DOHH2 (cell line): ENCODE measurements around the gene IQSEC1.

Experiments used
- H3F3A ChIP-seq: fragments of 200-600 bp; sonication (generic), shearing (Covaris generic); 2 replicates; pipeline ENCODE4 v1.6.0; 2016; ENCODE audit warnings: antibody characterized with exemption, mild to moderate bottlenecking; ENCODE audit not compliant: control insufficient read depth, insufficient read depth
- H3K27ac ChIP-seq: fragments of 200-600 bp; sonication (generic); 2 replicates; pipeline ENCODE4 v1.5.1; 2014; ENCODE audit warnings: low read depth, mild to moderate bottlenecking, low read length, moderate library complexity
- H3K27me3 ChIP-seq: fragments of 200-600 bp; sonication (generic); 2 replicates; pipeline ENCODE4 v1.6.1; 2014; ENCODE audit warnings: mild to moderate bottlenecking, low read length, mixed read lengths; ENCODE audit not compliant: control insufficient read depth
- H3K36me3 ChIP-seq: fragments of 200-600 bp; sonication (generic); 2 replicates; pipeline ENCODE4 v1.6.1; 2014; ENCODE audit warnings: mild to moderate bottlenecking, low read length, moderate library complexity, mixed read lengths; ENCODE audit not compliant: control insufficient read depth
- H3K4me1 ChIP-seq: fragments of 200-600 bp; sonication (generic); 2 replicates; pipeline ENCODE4 v1.6.1; 2014; ENCODE audit warnings: mild to moderate bottlenecking, low read length, mixed read lengths; ENCODE audit not compliant: control insufficient read depth
- H3K4me2 ChIP-seq: fragments of 200-600 bp; sonication (generic); 2 replicates; pipeline ENCODE4 v1.6.0; 2014; ENCODE audit warnings: mild to moderate bottlenecking, low read length, moderate library complexity
- H3K4me3 ChIP-seq: fragments of 200-600 bp; sonication (generic); 2 replicates; pipeline ENCODE4 v1.5.1; 2014; ENCODE audit warnings: mild to moderate bottlenecking, low read length, mixed read lengths
- H3K79me2 ChIP-seq: fragments of 200-600 bp; sonication (generic); 2 replicates; pipeline ENCODE4 v1.6.1; 2014; ENCODE audit warnings: mild to moderate bottlenecking, low read length, mixed read lengths; ENCODE audit not compliant: control insufficient read depth
- H3K9me2 ChIP-seq: fragments of 200-600 bp; sonication (generic); replicated peaks from 2 replicates; pipeline ENCODE4 v1.6.1; 2014; ENCODE audit warnings: mild to moderate bottlenecking, low read length, mixed read lengths; ENCODE audit not compliant: control insufficient read depth
- H3K9me3 ChIP-seq: fragments of 200-600 bp; sonication (generic); 2 replicates; pipeline ENCODE4 v1.6.1; 2014; ENCODE audit warnings: antibody characterized with exemption, low read length, mixed read lengths; ENCODE audit not compliant: control insufficient read depth, insufficient read depth
- H4K20me1 ChIP-seq: fragments of 200-600 bp; sonication (generic); 2 replicates; pipeline ENCODE4 v1.6.0; 2014; ENCODE audit warnings: low read depth, mild to moderate bottlenecking, antibody characterized with exemption, low read length, moderate library complexity; ENCODE audit not compliant: control insufficient read depth, insufficient read depth
- CTCF ChIP-seq: fragments of 200-600 bp; sonication (generic); IDR thresholded peaks from one replicate; pipeline ENCODE4 v1.5.1; 2014; ENCODE audit warnings: antibody characterized with exemption, mild to moderate bottlenecking, low read depth, low read length; ENCODE audit not compliant: poor library complexity, severe bottlenecking
- EZH2phosphoT487 ChIP-seq: fragments of 200-600 bp; sonication (generic); IDR thresholded peaks from 2 replicates; pipeline ENCODE4 v1.6.1; 2017; ENCODE audit warnings: borderline replicate concordance, mild to moderate bottlenecking, antibody characterized with exemption, low read length, moderate library complexity, mixed read lengths

Gene IQSEC1

DNA sequence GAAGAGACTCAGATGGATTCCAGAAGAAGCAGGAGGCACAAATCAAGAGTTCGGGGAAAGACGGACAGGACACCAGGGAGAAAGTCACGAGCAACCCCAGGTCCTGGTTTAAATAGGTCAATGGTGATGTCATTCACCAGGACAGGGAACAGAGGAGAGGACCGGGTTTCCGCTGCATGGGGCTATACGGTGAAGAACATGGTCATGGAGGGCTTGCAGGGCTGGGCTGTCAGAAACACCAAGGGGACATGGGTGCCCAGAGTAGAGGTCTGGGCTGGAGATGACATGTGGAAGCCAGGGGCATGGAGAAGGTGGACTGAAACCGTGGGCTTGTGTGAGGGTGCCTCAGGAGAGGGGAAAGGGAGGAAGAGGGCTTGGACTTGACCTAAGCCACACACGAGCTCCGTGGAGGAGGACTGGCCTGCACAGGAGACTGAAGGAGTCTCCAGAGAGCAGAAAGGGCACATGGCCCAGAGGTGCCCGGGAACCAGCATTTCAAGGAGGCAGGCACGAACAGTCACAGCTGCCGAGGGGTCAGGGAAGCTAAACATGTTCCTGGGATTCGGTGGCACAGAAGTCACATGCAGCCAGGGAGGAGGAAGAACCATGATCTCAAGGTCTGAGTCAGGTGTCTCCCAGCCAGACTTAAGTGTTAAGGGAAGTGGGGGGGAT, 177.7 kb downstream of the IQSEC1 start:
- no peaks in the 10 kb centered on the region for H3K9me3 ChIP-seq
- no peak overlapping the region for H3K4me3 ChIP-seq
- TF ChIP-seq CTCF, result no peak
- no peak for TF ChIP-seq EZH2phosphoT487
- no peak overlapping the region for H3K4me2 ChIP-seq
- no peaks in the 10 kb centered on the region for H4K20me1 ChIP-seq
- no peaks in the 10 kb centered on the region for H3F3A ChIP-seq
- H3K27me3 ChIP-seq, result peaks cover 8% of the 10 kb centered on the region
- no peaks in the 10 kb centered on the region for H3K9me2 ChIP-seq
- no peak overlapping the region for H3K27ac ChIP-seq
- H3K79me2 ChIP-seq, result no peaks in the 10 kb centered on the region
- no peaks in the 10 kb centered on the region for H3K36me3 ChIP-seq
- H3K4me1 ChIP-seq, result peaks cover 4% of the 10 kb centered on the region

- H3K36me3 ChIP-seq, result no peaks in the 10 kb centered on the region
- H3F3A ChIP-seq, result no peaks in the 10 kb centered on the region
- no peaks in the 10 kb centered on the region for H4K20me1 ChIP-seq
- H3K4me1 ChIP-seq, result peaks cover 4% of the 10 kb centered on the region
- no peak overlapping the region for H3K27ac ChIP-seq
- no peaks in the 10 kb centered on the region for H3K9me3 ChIP-seq
- H3K9me2 ChIP-seq, result no peaks in the 10 kb centered on the region
- no peaks in the 10 kb centered on the region for H3K79me2 ChIP-seq
- TF ChIP-seq CTCF (no peak), EZH2phosphoT487 (no peak)
- no peak overlapping the region for H3K4me2 ChIP-seq
- H3K4me3 ChIP-seq, result no peak overlapping the region
- peaks cover 16% of the 10 kb centered on the region for H3K27me3 ChIP-seq
Measured at GRCh38 chr3:12894629-12895028, 178.6 kb downstream of the IQSEC1 start.

GRCh38 chr3:12893852-12894251, 179.4 kb downstream of the IQSEC1 start:
- TF ChIP-seq EZH2phosphoT487, result no peak
- no peak for TF ChIP-seq CTCF
- Histone ChIP-seq H3K4me1 (peaks cover 7% of the 10 kb centered on the region), H3K9me2 (no peaks in the 10 kb centered on the region), H3K79me2 (no peaks in the 10 kb centered on the region), H3K9me3 (no peaks in the 10 kb centered on the region), H3K27me3 (peaks cover 17% of the 10 kb centered on the region), H3K27ac (no peak overlapping the region), H3F3A (no peaks in the 10 kb centered on the region), H3K36me3 (no peaks in the 10 kb centered on the region), H3K4me2 (no peak overlapping the region), H3K4me3 (no peak overlapping the region), H4K20me1 (no peaks in the 10 kb centered on the region)
